ENCODE measurements around the gene MAGT1. TPM values are rescaled to one million over a fixed set of nuclear protein-coding genes. Genes with fewer than 3 reads are reported as not detected.
"Not testable (repeated sequence)": the region's sequence is repeated elsewhere in the genome, so short reads cannot be mapped to it uniquely, and the experiment has no call there.

MAGT1 gene
- total RNA-seq, 1 donor from 2014 or later = 52.4 TPM

- TF ChIP-seq CTCF (IDR thresholded peaks at IDR 0.05; ENCODE audit: unreplicated experiment) = no peak
- Mint-ChIP-seq H3K36me3 (ENCODE audit: low read depth, unreplicated experiment) (no peaks in the 10 kb centered on the region), H3K4me1 (ENCODE audit: unreplicated experiment) (peaks cover 8% of the 10 kb centered on the region), H3K27me3 (ENCODE audit: unreplicated experiment) (peaks cover 2% of the 10 kb centered on the region), H3K9me3 (ENCODE audit: unreplicated experiment) (no peaks in the 10 kb centered on the region), H3K4me3 (ENCODE audit: unreplicated experiment) (peak within 1 kb of the TSS; percentile 98), H3K27ac (ENCODE audit: unreplicated experiment) (peak within 1 kb of the TSS; percentile 98)
- DNase-seq (ENCODE audit: low spot score) = peak; percentile 56
Measured at GRCh38 chrX:77899081-77899828, 4.0 kb upstream of the MAGT1 start, which contains the start of gene COX7B. COX7B (plus strand) TSS chrX:77899468; CDS start chrX:77899554, 86 bp downstream.

GRCh38 chrX:77893713-77894112, 1.5 kb downstream of the MAGT1 start:
- H3K4me3 Mint-ChIP-seq (ENCODE audit: unreplicated experiment) = no peak overlapping the region
- DNase-seq (ENCODE audit: low spot score) = no peak
- no peak for TF ChIP-seq CTCF (IDR thresholded peaks at IDR 0.05; ENCODE audit: unreplicated experiment)
- H3K9me3 Mint-ChIP-seq (ENCODE audit: unreplicated experiment) = no peaks in the 10 kb centered on the region
- peaks cover 4% of the 10 kb centered on the region for H3K36me3 Mint-ChIP-seq (ENCODE audit: low read depth, unreplicated experiment)
- peaks cover 9% of the 10 kb centered on the region for H3K4me1 Mint-ChIP-seq (ENCODE audit: unreplicated experiment)
- H3K27me3 Mint-ChIP-seq (ENCODE audit: unreplicated experiment) = peaks cover 2% of the 10 kb centered on the region
- no peak overlapping the region for H3K27ac Mint-ChIP-seq (ENCODE audit: unreplicated experiment)

- Mint-ChIP-seq H3K27me3 (ENCODE audit: unreplicated experiment) (peaks cover 2% of the 10 kb centered on the region), H3K36me3 (ENCODE audit: low read depth, unreplicated experiment) (peaks cover 4% of the 10 kb centered on the region), H3K4me1 (ENCODE audit: unreplicated experiment) (peaks cover 9% of the 10 kb centered on the region), H3K9me3 (ENCODE audit: unreplicated experiment) (no peaks in the 10 kb centered on the region), H3K27ac (ENCODE audit: unreplicated experiment) (no peak overlapping the region), H3K4me3 (ENCODE audit: unreplicated experiment) (no peak overlapping the region)
- TF ChIP-seq CTCF (IDR thresholded peaks at IDR 0.05; ENCODE audit: unreplicated experiment) = no peak
- no peak for DNase-seq (ENCODE audit: low spot score)
Measured at GRCh38 chrX:77892887-77893286, 2.3 kb downstream of the MAGT1 start.

GRCh38 chrX:77881418-77881817, 13.8 kb downstream of the MAGT1 start:
- H3K27ac Mint-ChIP-seq (ENCODE audit: unreplicated experiment); H3K4me3 Mint-ChIP-seq (ENCODE audit: unreplicated experiment); DNase-seq (ENCODE audit: low spot score); H3K4me1 Mint-ChIP-seq (ENCODE audit: unreplicated experiment); H3K9me3 Mint-ChIP-seq (ENCODE audit: unreplicated experiment); H3K27me3 Mint-ChIP-seq (ENCODE audit: unreplicated experiment); H3K36me3 Mint-ChIP-seq (ENCODE audit: low read depth, unreplicated experiment): not testable (repeated sequence)

GRCh38 chrX:77875372-77875771, 19.9 kb downstream of the MAGT1 start:
- no peak overlapping the region for H3K4me3 Mint-ChIP-seq (ENCODE audit: unreplicated experiment)
- DNase-seq (ENCODE audit: low spot score) = no peak
- peaks cover 3% of the 10 kb centered on the region for H3K36me3 Mint-ChIP-seq (ENCODE audit: low read depth, unreplicated experiment)
- H3K4me1 Mint-ChIP-seq (ENCODE audit: unreplicated experiment) = no peaks in the 10 kb centered on the region
- no peak overlapping the region for H3K27ac Mint-ChIP-seq (ENCODE audit: unreplicated experiment)
- H3K27me3 Mint-ChIP-seq (ENCODE audit: unreplicated experiment) = peaks cover 2% of the 10 kb centered on the region
- no peak for TF ChIP-seq CTCF (IDR thresholded peaks at IDR 0.05; ENCODE audit: unreplicated experiment)
- no peaks in the 10 kb centered on the region for H3K9me3 Mint-ChIP-seq (ENCODE audit: unreplicated experiment)

- H3K36me3 Mint-ChIP-seq (ENCODE audit: low read depth, unreplicated experiment); H3K4me1 Mint-ChIP-seq (ENCODE audit: unreplicated experiment); H3K4me3 Mint-ChIP-seq (ENCODE audit: unreplicated experiment); H3K27me3 Mint-ChIP-seq (ENCODE audit: unreplicated experiment); H3K9me3 Mint-ChIP-seq (ENCODE audit: unreplicated experiment); DNase-seq (ENCODE audit: low spot score); H3K27ac Mint-ChIP-seq (ENCODE audit: unreplicated experiment): not testable (repeated sequence)
Measured at GRCh38 chrX:77831544-77831943, 63.7 kb downstream of the MAGT1 start.

- H3K4me1 Mint-ChIP-seq (ENCODE audit: unreplicated experiment); H3K27ac Mint-ChIP-seq (ENCODE audit: unreplicated experiment); H3K9me3 Mint-ChIP-seq (ENCODE audit: unreplicated experiment); DNase-seq (ENCODE audit: low spot score); H3K27me3 Mint-ChIP-seq (ENCODE audit: unreplicated experiment); H3K4me3 Mint-ChIP-seq (ENCODE audit: unreplicated experiment): not testable (repeated sequence)
- H3K36me3 Mint-ChIP-seq (ENCODE audit: low read depth, unreplicated experiment) = peaks cover 18% of the 10 kb centered on the region
Measured at GRCh38 chrX:77821989-77822388, 73.2 kb downstream of the MAGT1 start.
